ENCODE measurements around the gene NIT1. TPM values are rescaled to one million over a fixed set of nuclear protein-coding genes. Genes with fewer than 3 reads are reported as not detected.

The NIT1 gene
- total and polyA plus RNA-seq, 2 of the 8 experiments (the other 6 are each of a cell fraction or from before 2014, with no cell fraction given) = 33.0 to 40.4 TPM

GRCh38 chr1:161076410-161076809 lies 41.5 kb upstream of the NIT1 start:
- no peak overlapping the region for H2BK15ac ChIP-seq (ENCODE audit: low read length)
- H3K23me2 ChIP-seq (ENCODE audit: low read depth, low read length) = no peaks in the 10 kb centered on the region
- no peaks in the 10 kb centered on the region for H3K79me2 ChIP-seq (ENCODE audit: control insufficient read depth in 1 of 2, insufficient read depth in 2 of 2, low read length in 2 of 2)
- H3K9ac ChIP-seq (replicated peaks in 1 of 4; ENCODE audit: extremely low read depth in 1 of 4, low read depth in 3 of 4, low read length in 3 of 4) = no peak overlapping the region
- H4K5ac ChIP-seq (ENCODE audit: insufficient read length, low read depth, low read length) = no peak overlapping the region
- FAIRE-seq (no peak), DNase-seq (ENCODE audit: low read depth in 1 of 2, low spot score in 2 of 2) (no peak)
- ChIA-PET POLR2A (ENCODE audit: partially characterized antibody) (no interaction called here), CTCF (ENCODE audit: partially characterized antibody) (interaction anchor here (0.5 to 17.8 kb wide), 5 partner anchors 8 to 82 kb away, joined by 3 to 282 read pairs (median 4); partner anchors contain the start of genes KLHDC9 and NECTIN4)
- no peak overlapping the region for H2BK20ac ChIP-seq (ENCODE audit: low read length)
- peaks cover 0 to 3% of the 10 kb centered on the region in 2 experiments for H4K20me1 ChIP-seq (replicated peaks in 1 of 2; ENCODE audit: control insufficient read depth in 1 of 2, insufficient read depth in 2 of 2, low read length in 2 of 2)
- no peak overlapping the region for H2BK5ac ChIP-seq (ENCODE audit: low read depth, low read length)
- H4K91ac ChIP-seq (replicated peaks; ENCODE audit: insufficient read length, low read length) = no peak overlapping the region
- H3K27ac ChIP-seq (ENCODE audit: low read depth, low read length) = no peak overlapping the region
- TF ChIP-seq BCL11A (IDR thresholded peaks at IDR 0.05; ENCODE audit: low read depth in 2 of 2, low read length in 2 of 2) (no peak), EP300 (IDR thresholded peaks at IDR 0.05; ENCODE audit: borderline replicate concordance in 1 of 2, low read depth in 2 of 2, low read length in 2 of 2) (no peak), YY1 (IDR thresholded peaks at IDR 0.05; ENCODE audit: low read depth, low read length) (no peak), CBX5 (IDR thresholded peaks at IDR 0.05; ENCODE audit: low read depth, low read length) (no peak), TAF7 (optimal IDR thresholded peaks at IDR 0.05; ENCODE audit: borderline replicate concordance, low read depth, low read length) (no peak), CTBP2 (IDR thresholded peaks at IDR 0.05; ENCODE audit: borderline replicate concordance, insufficient read depth, insufficient read length, low read length) (no peak)
- no peak overlapping the region for H2AFZ ChIP-seq (ENCODE audit: low read length)
- no peak overlapping the region for H3K18ac ChIP-seq (ENCODE audit: extremely low read depth, low read length)
- no peak overlapping the region for H2BK12ac ChIP-seq (ENCODE audit: low read depth, low read length)
- H2BK120ac ChIP-seq (replicated peaks; ENCODE audit: low read depth, low read length) = no peak overlapping the region
- H3K36me3 ChIP-seq (ENCODE audit: control insufficient read depth in 2 of 4, insufficient read depth in 4 of 4, low read length in 3 of 4) = no peaks in the 10 kb centered on the region
- H3K79me1 ChIP-seq (ENCODE audit: low read depth, low read length) = no peaks in the 10 kb centered on the region
- H3K27me3 ChIP-seq (replicated peaks in 1 of 4; ENCODE audit: control insufficient read depth in 3 of 4, extremely low read depth in 1 of 4, insufficient read depth in 3 of 4, low read length in 3 of 4) = no peaks in the 10 kb centered on the region
- H3K9me3 ChIP-seq (ENCODE audit: insufficient read depth in 2 of 2, low read depth in 1 of 2, low read length in 1 of 2) = no peaks in the 10 kb centered on the region
- H2AK5ac ChIP-seq (ENCODE audit: low read depth, low read length) = no peak overlapping the region
- no peak overlapping the region for H3K23ac ChIP-seq (ENCODE audit: insufficient read length)
- no peak overlapping the region for H4K8ac ChIP-seq (ENCODE audit: extremely low read depth, insufficient read depth, low read length)
- H3K4ac ChIP-seq (replicated peaks; ENCODE audit: insufficient read length, low read depth, low read length) = no peak overlapping the region
- no peaks in the 10 kb centered on the region; a peak in 3 of 7 replicates for H3K4me1 ChIP-seq (replicated peaks in 1 of 4; ENCODE audit: control insufficient read depth in 3 of 4, insufficient read depth in 4 of 4, low read length in 3 of 4)
- no peak overlapping the region for H3K4me2 ChIP-seq (ENCODE audit: insufficient read depth in 1 of 2, low read depth in 2 of 2, low read length in 2 of 2)
- H3K4me3 ChIP-seq (ENCODE audit: extremely low read depth in 1 of 4, insufficient read depth in 2 of 4, low read depth in 3 of 4, low read length in 4 of 4) = no peak overlapping the region
- no peak overlapping the region for H3K56ac ChIP-seq (replicated peaks; ENCODE audit: insufficient read length, low read depth, low read length)
- H3K14ac ChIP-seq (ENCODE audit: insufficient read length) = no peak overlapping the region

All from H1 (cell line).